Natural killer cell treated with Interleukin-12 subunit alpha and Interleukin-12 subunit beta and Interleukin-15 and Interleukin-18, amount 100 ng/mL, for 72 hours (primary cell): ENCODE results near the gene UNC5CL. TPM values are rescaled to one million over a fixed set of nuclear protein-coding genes. Genes with fewer than 3 reads are reported as not detected.

Experiments
- ATAC-seq, 2 donors: fragments of 150-1000 bp; cut with Tn5 transposase in 1 of 2; sonication (Bioruptor Pico), chemical (Tn5 transposase) in 1 of 2; 2 replicates each; pipeline ENCODE4 v1.10.0; 2021
- DNase-seq: peaks from one replicate; pipeline ENCODE4 v3.0.0; 2022; ENCODE audit warnings: low spot score
- H3K27ac Mint-ChIP-seq, 2 donors: 1 replicate in 1 of 2; 2 replicates in 1 of 2; pipeline ENCODE4 v1.8.0; 2022; ENCODE audit warnings: mixed read lengths in 2 of 2, mild to moderate bottlenecking in 1 of 2, moderate library complexity in 1 of 2
- H3K27me3 Mint-ChIP-seq, 2 donors: 1 replicate in 1 of 2; 2 replicates in 1 of 2; pipeline ENCODE4 v1.8.0; 2022; ENCODE audit warnings: mixed read lengths in 2 of 2
- H3K36me3 Mint-ChIP-seq: one replicate; pipeline ENCODE4 v1.8.0; 2022; ENCODE audit warnings: mixed read lengths
- H3K4me1 Mint-ChIP-seq, 2 donors: 1 replicate in 1 of 2; 2 replicates in 1 of 2; pipeline ENCODE4 v1.8.0; 2022; ENCODE audit warnings: low read depth in 2 of 2, mixed read lengths in 2 of 2, mild to moderate bottlenecking in 1 of 2
- H3K4me3 Mint-ChIP-seq: one replicate; pipeline ENCODE4 v1.8.0; 2022; ENCODE audit warnings: mixed read lengths
- H3K9me3 Mint-ChIP-seq: 2 replicates; pipeline ENCODE4 v1.8.0; 2022; ENCODE audit warnings: mixed read lengths
- total RNA-seq, 2 donors: library from RNA; stranded (reverse); gene quantifications; one replicate each; pipeline ENCODE4 v1.2.3, GENCODE V29; 2022

The UNC5CL gene
- total RNA-seq, 2 donors from 2014 or later, result 2.4 to 5.0 TPM

- H3K4me3 Mint-ChIP-seq, result no peak overlapping the region
- H3K36me3 Mint-ChIP-seq, result peaks cover 5% of the 10 kb centered on the region
- DNase-seq (no peak), ATAC-seq (no peak)
- peaks cover 58 to 80% of the 10 kb centered on the region in 2 donors for H3K27me3 Mint-ChIP-seq
- no peaks in the 10 kb centered on the region for H3K4me1 Mint-ChIP-seq
- H3K9me3 Mint-ChIP-seq, result no peaks in the 10 kb centered on the region
- no peak overlapping the region for H3K27ac Mint-ChIP-seq
Observed at GRCh38 chr6:40977085-40977484, 61.9 kb downstream of the UNC5CL start.

Other genes with a start within 250 kb of the UNC5CL start
- not detected for gene TSPO2, start 3.2 kb upstream of the UNC5CL start, total RNA-seq
- not detected for gene APOBEC2, start 14.0 kb upstream of the UNC5CL start, total RNA-seq
- gene OARD1, start 33.1 kb upstream of the UNC5CL start, total RNA-seq, result 10 to 100 TPM; 28.5 to 31.1 TPM
- gene NFYA, start 33.8 kb upstream of the UNC5CL start, total RNA-seq, result 10 to 100 TPM; 21.6 to 27.7 TPM
- gene TREML1, start 115.1 kb upstream of the UNC5CL start, total RNA-seq, result not detected
- gene TREM2, start 123.9 kb upstream of the UNC5CL start, total RNA-seq, result not detected
- gene TREML2, start 161.9 kb upstream of the UNC5CL start, total RNA-seq, result 1 to 10 TPM; 1.5 to 8.1 TPM
- not detected for gene TREML4, start 189.1 kb upstream of the UNC5CL start, total RNA-seq
- gene TREM1, start 247.5 kb upstream of the UNC5CL start, total RNA-seq, result under 1 TPM in 1 of 2 donors, not detected in 1; 0.38 TPM